HEK293T (cell line): ENCODE data around the gene CLECL1.

Experiments
- BHLHE40 ChIP-seq: fragments of 450-650 bp; IDR thresholded peaks from 2 replicates; pipeline ENCODE4 v1.6.1; 2016; ENCODE audit warnings: mild to moderate bottlenecking, moderate library complexity, borderline replicate concordance
- CTBP1 ChIP-seq: fragments of 450-650 bp; IDR thresholded peaks from 2 replicates; pipeline ENCODE4 v1.6.1; 2016; ENCODE audit warnings: borderline replicate concordance
- ELF4 ChIP-seq: fragments of 450-650 bp; IDR thresholded peaks from 2 replicates; pipeline ENCODE4 v1.6.1; 2017; ENCODE audit warnings: antibody characterized with exemption
- FOXA1 ChIP-seq: fragments of 450-650 bp; IDR thresholded peaks from 2 replicates; pipeline ENCODE4 v1.6.1; 2016; ENCODE audit warnings: mild to moderate bottlenecking
- FOXM1 ChIP-seq: fragments of 450-650 bp; IDR thresholded peaks from 2 replicates; pipeline ENCODE4 v1.6.1; 2017; ENCODE audit warnings: mild to moderate bottlenecking, borderline replicate concordance
- HDGF ChIP-seq: fragments of 450-650 bp; IDR thresholded peaks from 2 replicates; pipeline ENCODE4 v1.6.1; 2017; ENCODE audit warnings: antibody characterized with exemption, borderline replicate concordance
- SP1 ChIP-seq: fragments of 450-650 bp; IDR thresholded peaks from 2 replicates; pipeline ENCODE4 v1.6.1; 2017
- SUZ12 ChIP-seq: fragments of 450-650 bp; IDR thresholded peaks from 2 replicates; pipeline ENCODE4 v1.6.1; 2016; ENCODE audit warnings: mild to moderate bottlenecking
- ZNF384 ChIP-seq: fragments of 450-650 bp; IDR thresholded peaks from 2 replicates; pipeline ENCODE4 v1.6.1; 2016

GRCh38 chr12:9710584-9711375, 22.1 kb downstream of the CLECL1 start:
- TF ChIP-seq ZNF384 (no peak), SP1 (no peak), BHLHE40 (no peak), HDGF (no peak), ELF4 (no peak), FOXM1 (no peak), FOXA1 (no peak), CTBP1 (no peak), SUZ12 (no peak)
